DMS53 treated with DMSO at 0.1 percent for 48 hours (cell line): Measurements from ENCODE around the gene ZNF646.

ENCODE experiments used
- DNase-seq: peaks from one replicate; lab custom pipeline; 2025; ENCODE audit not compliant: unreplicated experiment; lab: John Stamatoyannopoulos, UW

ZNF646 gene, protein sequence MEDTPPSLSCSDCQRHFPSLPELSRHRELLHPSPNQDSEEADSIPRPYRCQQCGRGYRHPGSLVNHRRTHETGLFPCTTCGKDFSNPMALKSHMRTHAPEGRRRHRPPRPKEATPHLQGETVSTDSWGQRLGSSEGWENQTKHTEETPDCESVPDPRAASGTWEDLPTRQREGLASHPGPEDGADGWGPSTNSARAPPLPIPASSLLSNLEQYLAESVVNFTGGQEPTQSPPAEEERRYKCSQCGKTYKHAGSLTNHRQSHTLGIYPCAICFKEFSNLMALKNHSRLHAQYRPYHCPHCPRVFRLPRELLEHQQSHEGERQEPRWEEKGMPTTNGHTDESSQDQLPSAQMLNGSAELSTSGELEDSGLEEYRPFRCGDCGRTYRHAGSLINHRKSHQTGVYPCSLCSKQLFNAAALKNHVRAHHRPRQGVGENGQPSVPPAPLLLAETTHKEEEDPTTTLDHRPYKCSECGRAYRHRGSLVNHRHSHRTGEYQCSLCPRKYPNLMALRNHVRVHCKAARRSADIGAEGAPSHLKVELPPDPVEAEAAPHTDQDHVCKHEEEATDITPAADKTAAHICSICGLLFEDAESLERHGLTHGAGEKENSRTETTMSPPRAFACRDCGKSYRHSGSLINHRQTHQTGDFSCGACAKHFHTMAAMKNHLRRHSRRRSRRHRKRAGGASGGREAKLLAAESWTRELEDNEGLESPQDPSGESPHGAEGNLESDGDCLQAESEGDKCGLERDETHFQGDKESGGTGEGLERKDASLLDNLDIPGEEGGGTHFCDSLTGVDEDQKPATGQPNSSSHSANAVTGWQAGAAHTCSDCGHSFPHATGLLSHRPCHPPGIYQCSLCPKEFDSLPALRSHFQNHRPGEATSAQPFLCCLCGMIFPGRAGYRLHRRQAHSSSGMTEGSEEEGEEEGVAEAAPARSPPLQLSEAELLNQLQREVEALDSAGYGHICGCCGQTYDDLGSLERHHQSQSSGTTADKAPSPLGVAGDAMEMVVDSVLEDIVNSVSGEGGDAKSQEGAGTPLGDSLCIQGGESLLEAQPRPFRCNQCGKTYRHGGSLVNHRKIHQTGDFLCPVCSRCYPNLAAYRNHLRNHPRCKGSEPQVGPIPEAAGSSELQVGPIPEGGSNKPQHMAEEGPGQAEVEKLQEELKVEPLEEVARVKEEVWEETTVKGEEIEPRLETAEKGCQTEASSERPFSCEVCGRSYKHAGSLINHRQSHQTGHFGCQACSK (N-terminal part only)

DNA sequence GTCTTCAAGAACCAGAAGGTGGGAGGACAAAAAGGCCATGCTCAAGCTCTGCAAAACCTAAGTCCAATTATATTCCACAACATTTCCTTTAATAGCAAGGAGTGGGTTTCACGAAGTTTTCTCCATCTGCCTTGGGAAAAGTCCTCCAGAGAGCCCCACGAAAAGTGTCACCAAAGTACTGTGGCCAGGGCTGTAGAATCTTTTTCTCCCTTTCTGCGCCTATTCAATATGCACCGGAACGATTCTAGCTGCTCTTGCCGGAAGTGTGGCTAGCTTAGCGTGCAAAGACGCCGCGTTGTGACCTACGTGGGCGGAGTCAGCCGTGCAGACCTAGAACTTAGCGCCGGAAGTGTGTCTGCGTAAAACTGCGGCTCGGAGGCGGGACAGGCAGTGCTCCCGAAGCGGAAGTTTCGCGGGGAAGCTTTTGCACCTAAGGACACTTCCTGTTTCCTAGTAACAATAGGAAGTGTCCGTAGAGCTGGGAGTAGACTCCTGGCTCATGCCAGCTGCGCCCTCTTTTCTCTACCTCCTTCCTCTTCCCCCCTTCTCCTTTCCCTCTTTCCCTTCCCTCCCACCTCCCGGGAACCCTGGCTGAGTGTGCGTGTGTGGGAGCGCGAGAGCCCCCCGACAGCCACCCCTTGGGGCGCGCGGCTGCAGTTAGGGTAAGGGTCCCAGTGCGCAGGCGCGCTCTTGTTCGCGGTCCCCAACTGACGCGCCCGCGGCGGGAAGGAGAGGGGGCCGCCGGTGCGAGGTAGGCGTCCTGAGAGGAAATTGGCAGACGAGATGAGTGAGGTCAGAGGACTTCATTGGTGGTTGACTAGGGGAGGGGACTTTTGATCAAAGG is at the start of gene ZNF646, which contains the start of gene ZNF668:
TSS of gene ZNF646 (plus strand) at position 453 of the 844 bp plus-strand sequence. CDS start 1,903 bp downstream, outside the sequence.
TSS of gene ZNF668 (minus strand) at position 271 of the 844 bp plus-strand sequence. CDS start 9,781 bp downstream, outside the sequence.
- DNase-seq: peak; percentile 97

DNA sequence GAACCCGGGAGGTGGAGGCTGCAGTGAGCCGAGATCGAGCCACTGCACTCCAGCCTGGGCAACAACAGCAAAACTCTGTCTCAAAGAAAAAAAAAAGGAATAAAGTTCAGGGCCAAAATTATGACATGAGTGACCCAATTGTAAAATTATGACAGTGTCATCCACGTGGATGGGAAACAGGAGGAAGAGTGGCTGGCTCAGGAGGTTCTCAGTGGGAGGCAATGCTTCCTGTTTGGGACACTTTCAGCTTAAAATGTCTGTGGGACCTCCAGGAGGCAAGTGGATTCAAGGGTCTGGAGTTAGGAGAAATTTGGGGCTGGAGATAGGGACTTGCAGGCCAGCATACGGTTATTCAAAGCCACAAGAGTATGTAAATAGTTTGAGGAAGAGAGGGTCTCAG is 48.9 kb upstream of the ZNF646 start:
- DNase-seq: no peak

DNA sequence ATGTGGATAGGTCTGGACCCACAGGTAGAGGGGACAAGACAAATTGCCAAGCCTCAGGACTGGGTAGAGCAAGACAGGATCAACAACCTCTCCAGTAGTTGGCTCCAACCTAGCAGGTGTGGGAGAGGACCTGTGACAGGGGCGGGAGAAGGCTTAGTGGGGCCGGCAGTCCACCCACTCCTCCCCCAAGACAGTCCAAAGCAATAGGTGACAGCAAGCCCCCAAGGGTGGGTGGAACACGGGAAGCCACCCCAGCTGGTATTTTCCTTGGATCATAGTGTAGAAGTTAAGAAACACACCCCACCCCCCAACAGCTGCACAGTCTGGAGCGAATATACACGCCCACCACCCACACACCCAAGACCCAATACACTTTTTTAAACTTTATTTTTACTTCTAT is 45.0 kb upstream of the ZNF646 start:
- DNase-seq: no peak

DNA sequence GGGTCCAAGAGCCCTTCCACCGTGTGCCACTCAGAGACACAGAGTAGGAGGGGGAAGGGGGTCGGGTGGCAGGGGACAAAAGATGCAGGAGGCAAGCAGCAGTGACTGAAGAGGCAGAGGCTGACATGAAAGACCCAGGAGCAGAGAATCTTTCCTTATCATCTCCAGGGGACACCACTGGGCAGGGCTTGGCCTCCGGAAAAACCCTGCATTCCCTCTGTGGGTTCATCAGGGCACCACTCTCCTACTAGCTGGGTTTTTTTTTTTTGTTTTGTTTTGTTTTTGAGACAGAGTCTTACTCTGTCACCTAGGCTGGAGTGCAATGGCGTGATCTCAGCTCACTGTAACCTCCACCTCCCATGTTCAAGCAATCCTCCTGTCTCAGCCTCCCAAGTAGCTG is 42.9 kb upstream of the ZNF646 start:
- no peak for DNase-seq

DNA sequence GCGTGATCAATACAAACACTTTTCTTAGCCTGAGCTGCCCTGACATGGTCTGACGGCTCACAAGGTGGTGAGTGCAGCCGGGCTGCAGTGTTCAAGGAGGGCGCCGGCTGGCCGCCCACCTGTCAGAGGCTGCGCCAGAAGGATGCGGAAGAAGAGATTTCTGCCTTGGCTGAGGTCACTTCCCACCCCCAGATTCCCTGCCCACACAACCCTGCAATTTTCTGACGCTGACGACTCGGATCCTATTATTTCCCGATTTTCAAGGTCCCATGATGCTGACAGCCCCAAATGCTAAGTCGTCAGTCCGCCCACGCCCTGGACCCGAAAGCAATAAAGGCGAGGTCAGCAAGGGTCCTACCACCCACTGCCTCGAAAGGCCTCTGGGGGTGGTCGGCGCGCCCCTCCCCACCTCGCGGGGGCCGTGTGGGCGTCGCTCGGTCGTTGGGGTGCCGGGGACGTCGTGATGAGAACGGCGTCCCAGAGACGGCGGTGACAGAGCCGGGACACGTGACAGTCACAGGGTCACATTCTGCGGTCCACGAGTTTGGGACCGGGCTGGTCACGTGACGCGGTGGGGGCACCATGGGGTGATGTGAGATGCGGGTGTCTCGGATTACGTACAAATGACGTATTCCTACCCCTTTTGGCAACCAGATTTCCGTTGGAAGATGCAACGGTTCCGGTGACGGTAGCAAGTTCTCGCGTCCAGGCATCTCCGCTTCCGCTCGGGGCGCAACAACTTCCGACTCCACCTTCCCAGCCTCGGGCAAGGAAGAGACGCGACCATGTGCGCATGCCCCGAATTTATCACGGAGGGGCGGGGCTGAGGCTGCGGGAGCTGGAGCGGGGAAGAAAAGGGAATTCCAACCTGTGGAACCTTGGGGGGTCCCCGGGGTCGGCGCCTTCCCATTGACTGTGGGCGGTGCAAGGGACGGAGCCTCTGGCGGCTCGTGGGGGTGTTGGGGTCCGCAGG is 41.2 kb upstream of the ZNF646 start, which contains the start of gene STX4:
TSS of gene STX4 (plus strand) at position 823 of the 973 bp plus-strand sequence. CDS start 248 bp downstream, outside the sequence.
- DNase-seq: peak; percentile 78

DNA sequence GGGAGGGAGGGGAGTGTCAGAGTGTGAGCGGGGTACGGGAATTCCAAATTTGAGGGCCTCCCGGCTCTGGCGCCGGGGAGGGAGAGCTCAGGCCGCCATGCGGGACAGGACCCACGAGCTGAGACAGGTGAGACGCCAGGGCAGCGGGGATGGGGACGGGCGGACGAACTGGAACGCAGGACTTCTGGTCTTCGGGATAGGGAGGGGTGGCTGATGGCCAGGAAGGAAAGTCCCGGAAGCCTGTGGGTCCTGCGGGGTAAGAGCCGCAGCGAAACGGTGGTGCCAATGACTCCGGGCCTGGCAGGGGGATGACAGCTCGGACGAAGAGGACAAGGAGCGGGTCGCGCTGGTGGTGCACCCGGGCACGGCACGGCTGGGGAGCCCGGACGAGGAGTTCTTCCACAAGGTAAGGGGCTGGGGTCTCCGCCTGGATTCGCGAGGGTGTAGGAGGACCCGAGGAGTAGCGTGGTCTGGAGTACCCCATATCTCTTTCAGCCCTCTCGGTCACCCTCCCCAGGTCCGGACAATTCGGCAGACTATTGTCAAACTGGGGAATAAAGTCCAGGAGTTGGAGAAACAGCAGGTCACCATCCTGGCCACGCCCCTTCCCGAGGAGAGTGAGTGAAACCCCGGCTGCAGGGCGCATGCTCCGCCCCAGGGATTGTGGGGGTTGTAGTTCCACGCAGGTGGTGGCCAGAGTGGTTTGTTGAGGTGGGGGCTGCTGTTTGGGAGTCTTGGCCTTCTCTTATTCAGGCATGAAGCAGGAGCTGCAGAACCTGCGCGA is 40.3 kb upstream of the ZNF646 start:
- DNase-seq: peak; percentile 48

DNA sequence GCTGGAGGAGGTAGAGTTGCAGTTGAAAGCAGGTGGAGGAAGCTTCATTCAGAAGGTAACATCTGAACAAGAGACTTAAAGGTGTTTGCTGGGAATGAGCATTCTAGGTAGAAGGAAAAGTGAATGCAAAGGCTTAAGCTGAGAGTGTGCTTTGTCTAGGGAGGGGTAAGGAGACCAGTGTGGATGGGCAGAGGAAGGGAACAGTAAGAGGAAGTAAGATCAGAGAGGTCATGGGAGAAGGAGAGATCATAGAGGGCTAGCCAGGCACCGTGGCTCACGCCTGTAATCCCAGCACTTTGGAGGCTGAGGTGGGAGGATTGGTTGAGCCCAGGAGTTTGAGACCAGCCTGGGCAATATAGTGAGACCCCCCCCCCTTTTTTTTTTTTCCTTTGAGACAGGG is 37.5 kb upstream of the ZNF646 start:
- DNase-seq: no peak

DNA sequence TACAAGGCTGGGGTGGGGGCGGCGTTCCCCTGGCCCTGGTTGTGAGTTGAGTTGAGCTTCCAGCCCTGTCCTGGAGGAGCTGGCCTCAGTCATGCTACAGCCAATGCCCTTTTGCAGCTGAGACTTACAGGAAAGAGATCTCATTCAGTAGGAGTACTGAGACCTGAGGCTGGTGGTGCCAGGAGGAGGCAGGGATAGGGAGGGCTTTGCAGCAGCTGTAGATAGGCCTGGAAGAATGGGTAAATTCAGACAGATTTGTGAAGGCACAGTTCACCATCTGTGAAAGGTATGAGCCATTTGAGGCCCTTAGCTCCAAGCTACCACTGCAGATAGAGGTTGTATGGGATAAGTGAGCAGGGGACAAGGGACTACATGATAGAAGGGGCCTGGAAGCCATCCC is 35.2 kb upstream of the ZNF646 start:
- DNase-seq: no peak

DNA sequence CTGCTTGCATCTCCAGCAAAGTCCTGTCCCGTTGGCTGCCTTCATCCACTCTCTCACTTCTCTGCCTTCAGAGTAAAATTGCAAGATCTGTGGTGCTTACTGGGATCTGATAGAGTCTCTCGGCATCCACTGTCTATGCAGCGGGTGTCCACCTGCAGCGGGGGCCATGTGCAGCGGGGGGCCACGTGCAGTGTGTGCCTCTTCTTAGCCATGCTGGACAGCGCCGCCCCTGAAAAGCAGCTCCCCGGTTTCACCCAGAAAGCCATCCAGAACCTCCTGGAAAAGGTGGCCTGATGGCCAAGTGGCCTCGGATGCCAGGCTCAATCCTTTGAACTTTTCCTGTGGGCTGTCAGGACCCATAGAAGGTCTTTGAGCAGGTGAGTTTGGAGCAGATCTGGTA is 31.4 kb upstream of the ZNF646 start:
- no peak for DNase-seq

DNA sequence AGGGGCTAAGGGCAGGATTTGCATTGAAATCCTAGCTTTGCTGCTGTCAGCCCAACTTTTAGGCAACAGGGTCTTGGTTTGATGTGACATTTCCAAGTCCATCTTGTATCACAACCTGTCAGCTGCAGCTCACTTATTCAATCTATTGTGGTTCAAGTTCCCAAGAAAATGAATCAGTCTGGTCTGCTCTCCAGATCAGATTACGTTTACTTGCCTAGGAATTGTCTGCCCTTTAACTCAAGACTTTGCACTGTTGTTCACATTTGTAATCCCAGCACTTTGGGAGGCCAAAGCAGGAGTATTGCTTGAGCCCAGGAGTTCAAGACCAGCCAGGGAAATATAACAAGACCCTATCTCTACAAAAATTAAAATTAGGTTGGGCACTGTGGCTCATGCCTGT is 30.9 kb upstream of the ZNF646 start:
- no peak for DNase-seq

DNA sequence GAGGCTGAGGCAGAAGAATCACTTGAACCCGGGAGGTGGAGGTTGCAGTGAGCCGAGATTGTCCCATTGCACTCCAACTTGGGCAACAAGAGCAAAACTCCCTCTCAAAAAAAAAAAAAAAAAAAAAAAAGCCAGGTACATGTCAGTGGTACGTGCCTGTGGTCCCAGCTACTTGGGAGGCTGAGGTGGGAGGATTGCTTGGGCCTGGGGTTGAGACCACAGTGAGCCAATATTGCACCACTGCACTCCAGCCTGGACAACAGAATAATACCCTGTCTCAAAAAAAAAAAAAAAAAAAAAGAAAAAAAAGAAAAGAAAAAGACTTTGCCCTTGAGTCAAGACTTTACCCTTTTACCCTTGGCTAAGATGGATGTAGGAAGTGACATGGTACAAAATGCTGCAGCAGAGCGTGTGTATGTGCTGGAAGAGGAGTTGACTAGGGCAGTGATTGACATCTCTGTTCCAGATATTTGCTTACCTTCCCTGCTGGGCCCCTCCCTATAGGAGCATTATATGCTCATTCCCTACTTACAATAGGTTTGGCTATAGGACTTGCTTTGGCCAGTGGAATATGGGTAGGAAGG is 30.2 kb upstream of the ZNF646 start:
- DNase-seq: no peak

DNA sequence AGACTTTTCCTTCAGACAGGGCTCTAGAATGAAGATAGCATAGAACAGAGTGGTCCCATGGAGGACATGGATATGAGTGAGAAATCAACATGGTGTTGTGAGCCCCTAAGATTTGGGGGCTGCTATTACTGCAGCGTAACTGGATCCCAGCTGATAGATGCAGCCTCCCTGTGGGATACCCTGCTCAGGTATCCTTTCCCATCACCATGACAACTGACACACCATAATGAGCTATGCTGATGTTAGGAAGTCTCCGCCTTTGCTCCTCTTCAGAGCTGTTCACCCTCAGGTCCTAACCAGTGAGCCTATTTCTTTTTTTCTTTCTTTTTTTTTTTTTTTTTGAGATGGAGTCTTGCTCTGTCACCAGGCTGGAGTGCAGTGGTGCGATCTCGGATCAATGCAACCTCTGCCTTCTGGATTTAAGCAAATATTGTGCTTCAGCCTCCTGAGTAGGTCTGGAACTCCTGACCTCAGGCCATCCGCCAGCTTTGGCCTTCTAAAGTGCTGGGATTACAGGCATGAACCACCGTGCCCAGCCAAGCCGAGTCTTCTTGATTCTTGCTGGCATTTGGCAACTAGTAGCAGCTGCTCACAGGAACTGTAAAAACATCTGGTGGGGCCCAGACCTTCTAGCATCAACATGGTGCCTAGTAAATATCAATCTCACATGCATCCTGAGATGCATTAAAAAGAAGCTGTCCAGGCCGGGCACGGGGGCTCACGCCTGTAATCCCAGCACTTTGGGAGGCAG is 23.8 kb upstream of the ZNF646 start:
- no peak for DNase-seq

DNA sequence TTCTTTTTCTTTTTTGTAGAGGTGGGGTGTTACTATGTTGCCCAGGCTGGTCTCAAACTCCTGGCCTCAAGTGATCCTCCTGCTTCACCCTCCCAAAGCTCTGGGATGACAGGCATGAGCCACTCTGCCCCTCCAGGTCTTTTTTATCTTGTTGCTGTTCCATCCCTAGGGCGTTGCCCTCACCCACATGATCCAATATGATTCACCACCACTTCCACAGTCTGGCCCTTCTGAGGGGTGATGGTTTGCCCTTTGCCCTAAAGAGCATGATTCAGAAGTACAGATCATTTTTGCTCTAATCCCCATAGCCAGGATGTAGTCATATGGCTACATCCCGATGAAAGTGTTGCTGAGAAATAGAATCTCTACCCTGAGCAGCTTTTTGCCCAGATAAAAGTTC is 22.1 kb upstream of the ZNF646 start:
- no peak for DNase-seq

DNA sequence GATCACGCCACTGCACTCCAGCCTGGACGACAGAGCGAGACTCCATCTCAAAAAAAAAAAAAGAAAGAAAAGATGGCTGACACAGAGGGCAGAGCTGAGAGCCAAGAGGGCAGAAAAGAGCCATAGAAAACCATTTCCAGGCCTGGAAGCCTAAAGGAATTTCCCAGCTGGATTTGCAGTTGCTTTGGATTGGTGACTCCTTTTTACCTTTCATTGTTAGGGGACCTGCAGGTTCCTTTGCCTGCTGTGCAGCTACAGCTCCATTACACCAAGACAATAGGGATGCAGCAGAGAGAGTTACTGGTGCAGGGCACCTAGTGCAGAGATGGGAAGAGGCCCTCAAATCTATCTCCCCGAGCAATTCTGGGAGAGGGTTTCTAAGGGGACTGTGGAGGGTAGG is 18.6 kb upstream of the ZNF646 start:
- no peak for DNase-seq

DNA sequence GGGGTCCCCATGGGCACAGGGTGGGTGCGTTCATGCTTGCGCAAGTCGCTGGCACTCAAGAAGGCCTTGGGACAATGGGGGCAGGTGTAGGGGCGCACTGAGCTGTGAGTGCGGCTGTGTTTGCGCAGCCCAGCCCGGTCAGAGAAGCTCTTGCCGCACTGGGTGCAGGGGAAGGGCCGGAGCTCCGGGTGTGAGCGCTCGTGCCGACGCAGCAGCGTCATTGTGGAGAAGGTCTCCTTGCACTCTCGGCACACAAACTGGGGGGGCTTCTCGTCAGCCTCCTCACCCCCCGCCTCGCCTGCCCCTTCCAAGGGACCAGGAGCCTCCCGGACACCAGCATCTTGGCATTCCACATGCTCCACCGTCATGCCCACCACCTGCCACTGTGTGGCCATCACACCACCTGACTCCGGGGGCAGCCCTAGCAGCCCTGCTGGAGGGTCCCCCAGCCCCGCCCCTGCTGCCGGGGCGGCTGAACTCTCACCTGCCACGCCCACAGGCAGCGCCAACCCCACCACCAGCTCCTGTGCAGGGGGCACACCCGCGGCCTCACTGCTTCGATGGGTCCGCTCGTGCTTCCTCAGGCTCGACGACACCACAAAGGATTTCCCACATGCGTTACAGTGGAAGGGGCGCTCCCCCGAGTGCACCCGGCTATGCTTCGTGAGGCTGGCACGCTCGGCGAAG is 13.0 kb upstream of the ZNF646 start:
- no peak for DNase-seq

DNA sequence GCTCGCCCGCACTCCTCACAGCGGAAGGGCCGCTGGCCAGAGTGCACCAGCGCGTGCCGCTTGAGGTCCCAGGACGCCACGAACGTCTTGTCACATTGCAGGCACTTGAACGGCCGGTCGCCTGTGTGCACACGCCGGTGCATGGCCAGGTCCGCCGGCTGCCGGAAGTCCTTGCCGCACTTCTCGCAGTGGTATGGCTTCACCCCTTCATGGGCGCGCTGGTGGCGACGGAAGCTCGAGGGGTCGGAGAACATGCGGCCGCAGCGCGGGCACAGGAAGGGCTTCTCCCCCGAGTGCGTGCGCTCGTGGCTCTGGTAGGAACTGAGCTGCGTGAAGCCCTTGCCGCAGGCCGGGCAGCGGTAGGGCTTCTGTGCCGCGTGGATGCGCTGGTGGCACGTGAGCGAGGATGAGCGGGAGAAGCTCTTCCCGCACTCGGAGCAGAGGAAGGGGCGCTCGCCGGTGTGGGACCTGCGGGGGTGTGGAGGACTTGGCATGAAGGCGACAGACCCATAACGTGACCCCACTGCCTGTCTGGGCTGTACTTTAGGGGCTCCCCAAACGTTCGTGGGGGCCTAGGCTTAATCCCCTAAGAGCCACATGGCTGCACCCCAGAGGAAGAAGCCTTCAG is 12.3 kb upstream of the ZNF646 start:
- DNase-seq: no peak
